GM23248 (cell line): ENCODE measurements around the gene ITSN2. TPM values are rescaled to one million over a fixed set of nuclear protein-coding genes. Genes with fewer than 3 reads are reported as not detected.

Source experiments
- DNase-seq: peaks from one replicate; pipeline ENCODE4 v3.0.0-alpha.2; 2015
- H2AFZ ChIP-seq: fragments of 200-600 bp; sonication (generic); 2 replicates; pipeline ENCODE4 v1.6.1; 2016; ENCODE audit warnings: antibody characterized with exemption
- H3F3A ChIP-seq: fragments of 200-600 bp; sonication (generic); 2 replicates; pipeline ENCODE4 v1.6.1; 2016; ENCODE audit warnings: mild to moderate bottlenecking, antibody characterized with exemption, mixed run types; ENCODE audit not compliant: insufficient read depth
- H3K27ac ChIP-seq: fragments of 200-600 bp; sonication (generic); 2 replicates; pipeline ENCODE4 v1.5.1; 2016; ENCODE audit warnings: mild to moderate bottlenecking
- H3K27me3 ChIP-seq: fragments of 200-600 bp; sonication (generic); replicated peaks from 2 replicates; pipeline ENCODE4 v1.6.1; 2016; ENCODE audit warnings: mild to moderate bottlenecking; ENCODE audit not compliant: insufficient read depth
- H3K36me3 ChIP-seq: fragments of 200-600 bp; sonication (generic); 2 replicates; pipeline ENCODE4 v1.6.1; 2016; ENCODE audit warnings: low read depth, mild to moderate bottlenecking
- H3K4me1 ChIP-seq: fragments of 200-600 bp; sonication (generic); 2 replicates; pipeline ENCODE4 v1.6.1; 2016; ENCODE audit warnings: mild to moderate bottlenecking; ENCODE audit not compliant: insufficient read depth
- H3K4me2 ChIP-seq: fragments of 200-600 bp; sonication (generic); one replicate; pipeline ENCODE4 v1.6.1; 2016; ENCODE audit warnings: mild to moderate bottlenecking; ENCODE audit not compliant: unreplicated experiment
- H3K4me3 ChIP-seq: fragments of 200-600 bp; sonication (generic); 2 replicates; pipeline ENCODE4 v1.5.1; 2016; ENCODE audit warnings: mild to moderate bottlenecking
- H3K79me2 ChIP-seq: fragments of 200-600 bp; sonication (generic); 2 replicates; pipeline ENCODE4 v1.6.1; 2016; ENCODE audit warnings: mild to moderate bottlenecking; ENCODE audit not compliant: insufficient read depth
- H3K9ac ChIP-seq: fragments of 200-600 bp; sonication (generic); 2 replicates; pipeline ENCODE4 v1.6.1; 2016; ENCODE audit warnings: mild to moderate bottlenecking
- H3K9me2 ChIP-seq: fragments of 200-600 bp; sonication (generic); 2 replicates; pipeline ENCODE4 v1.6.1; 2016; ENCODE audit warnings: mixed run types, mild to moderate bottlenecking, moderate library complexity; ENCODE audit not compliant: insufficient read depth
- H3K9me3 ChIP-seq: fragments of 200-600 bp; sonication (generic); one replicate; pipeline ENCODE4 v1.6.1; 2017; ENCODE audit warnings: low read depth
- H4K20me1 ChIP-seq: fragments of 200-600 bp; sonication (generic); 2 replicates; pipeline ENCODE4 v1.6.0; 2016; ENCODE audit not compliant: insufficient read depth
- EZH2 ChIP-seq: fragments of 200-600 bp; sonication (generic); IDR thresholded peaks from 2 replicates; pipeline ENCODE4 v1.6.1; 2018; ENCODE audit warnings: antibody characterized with exemption, mild to moderate bottlenecking; ENCODE audit not compliant: insufficient read depth, poor library complexity, severe bottlenecking
- EZH2phosphoT487 ChIP-seq: fragments of 200-600 bp; sonication (generic); IDR thresholded peaks from 2 replicates; pipeline ENCODE4 v1.6.1; 2018; ENCODE audit warnings: antibody characterized with exemption, moderate library complexity, mild to moderate bottlenecking, low read depth; ENCODE audit not compliant: insufficient read depth
- WGBS, 2 experiments: methylation state at CpG; one replicate each; pipeline ENCODE4 v1.1.6; 2015 to 2017; ENCODE audit warnings: low lambda C conversion rate in 2 of 2, low coverage in 1 of 2; ENCODE audit errors: missing lambda C conversion rate in 2 of 2; 5-methylcytosine and 5-hydroxymethylcytosine counted together
- in situ Hi-C: fragments of 300-500 bp; cut with MboI; formaldehyde crosslinking; loops from 2 replicates; pipeline ENCODE4 v1.15.0; 2020
- polyA plus RNA-seq: library from polyadenylated mRNA; unstranded; fragments of >200 nt; fragmentation: Nextera tagmentation; extraction: Ambion mirVana; gene quantifications from 2 replicates; pipeline ENCODE4 v1.2.1, GENCODE V29; 2016
- total RNA-seq: library from RNA; depleted of rRNA; stranded (reverse); fragments of >200 nt; shearing (Covaris generic); gene quantifications from 2 replicates; pipeline ENCODE4 v1.2.3, GENCODE V29; 2014

The ITSN2 gene
- total and polyA plus RNA-seq, 2 experiments from 2014 or later = 12.9 to 19.2 TPM

DNA sequence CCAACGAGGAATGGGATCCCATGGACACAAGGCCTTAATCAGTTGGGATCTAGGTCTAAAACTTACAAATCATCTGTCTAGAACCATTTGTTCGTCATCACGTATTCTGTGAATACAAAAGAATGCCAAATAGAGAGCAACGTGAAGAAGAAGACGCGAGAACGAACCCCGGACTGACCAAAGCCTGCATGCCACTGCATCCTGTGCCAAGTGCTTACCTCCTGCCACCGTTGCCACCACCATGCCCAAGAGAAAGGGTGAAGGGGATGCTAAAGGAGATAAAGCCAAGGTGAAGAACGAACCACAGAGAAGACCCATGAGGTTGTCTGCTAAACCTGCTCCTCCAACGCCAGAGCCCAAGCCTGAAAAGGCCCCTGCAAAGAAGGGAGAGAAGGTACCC is 30.2 kb downstream of the ITSN2 start:
- WGBS, 2 experiments = 88% methylated on average over 10 to 11 of the region's 11 CpGs
- Histone ChIP-seq H3K4me1 (no peaks in the 10 kb centered on the region), H3K36me3 (no peaks in the 10 kb centered on the region), H3K79me2 (peaks cover 57% of the 10 kb centered on the region), H3K27me3 (no peaks in the 10 kb centered on the region), H3K9me3 (no peaks in the 10 kb centered on the region), H3K9ac (no peak overlapping the region), H4K20me1 (peaks cover 9% of the 10 kb centered on the region; the same call in 1 of the 2 replicates), H2AFZ (no peak overlapping the region), H3K4me3 (no peak overlapping the region), H3K27ac (no peak overlapping the region), H3K4me2 (no peak overlapping the region), H3F3A (no peaks in the 10 kb centered on the region), H3K9me2 (no peaks in the 10 kb centered on the region)
- TF ChIP-seq EZH2 (no peak), EZH2phosphoT487 (no peak)
- no peak for DNase-seq
- in situ Hi-C loops = no loop called here

DNA sequence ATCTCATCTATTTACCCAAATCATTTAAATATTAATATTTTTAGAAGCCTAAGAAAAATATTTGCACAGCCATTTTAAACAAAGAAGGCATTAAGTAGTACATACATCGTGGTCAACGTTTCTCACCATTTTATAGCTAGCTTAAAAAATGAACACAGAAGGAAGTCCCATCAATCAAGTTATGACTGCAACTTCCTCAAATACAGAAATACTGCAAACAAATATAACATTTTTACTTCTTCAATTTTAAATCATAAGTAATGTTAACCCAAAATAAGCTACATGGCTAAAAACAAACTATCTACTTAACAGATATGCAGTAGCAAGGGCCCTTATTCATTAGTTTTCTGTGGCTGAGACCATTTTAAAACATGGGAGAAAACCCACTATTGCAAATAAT is 30.6 kb downstream of the ITSN2 start:
- H3K4me1 ChIP-seq = no peaks in the 10 kb centered on the region
- H3K9ac ChIP-seq = no peak overlapping the region
- no peaks in the 10 kb centered on the region for H3K36me3 ChIP-seq
- H3K79me2 ChIP-seq = peaks cover 55% of the 10 kb centered on the region
- H3K4me2 ChIP-seq = no peak overlapping the region
- no peak for DNase-seq
- TF ChIP-seq EZH2phosphoT487 = no peak
- no peak for TF ChIP-seq EZH2
- no peaks in the 10 kb centered on the region for H3K9me2 ChIP-seq
- H4K20me1 ChIP-seq = peaks cover 9% of the 10 kb centered on the region; the same call in 1 of the 2 replicates
- H3F3A ChIP-seq = no peaks in the 10 kb centered on the region
- in situ Hi-C loops = no loop called here
- H3K27ac ChIP-seq = no peak overlapping the region
- WGBS, 2 experiments = 95 to 97% methylated on average over 2 of the region's 2 CpGs
- H2AFZ ChIP-seq = no peak overlapping the region
- H3K27me3 ChIP-seq = no peaks in the 10 kb centered on the region
- no peaks in the 10 kb centered on the region for H3K9me3 ChIP-seq
- H3K4me3 ChIP-seq = no peak overlapping the region

DNA sequence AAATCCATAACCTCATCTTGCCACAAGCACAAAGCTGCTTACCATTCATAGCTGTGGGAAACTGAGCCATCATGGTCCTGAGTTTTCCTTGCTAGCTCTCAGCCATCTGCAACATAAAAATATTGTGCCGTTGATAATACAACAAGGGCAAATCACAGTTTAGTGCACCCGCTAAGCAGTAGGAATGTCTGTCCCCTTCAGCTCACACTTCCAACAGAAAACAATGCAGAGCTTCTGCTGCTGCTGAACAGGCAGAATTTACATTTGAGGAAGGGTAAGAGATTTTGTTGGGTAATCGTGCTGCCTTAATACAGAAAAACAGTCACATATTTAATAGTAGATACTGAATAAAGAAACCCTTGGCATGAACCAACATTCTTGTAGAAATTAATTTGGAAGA is 32.3 kb downstream of the ITSN2 start:
- TF ChIP-seq EZH2phosphoT487 = no peak
- no peak for TF ChIP-seq EZH2
- no peaks in the 10 kb centered on the region for H3K27me3 ChIP-seq
- peaks cover 48% of the 10 kb centered on the region for H3K79me2 ChIP-seq
- no peak overlapping the region for H3K9ac ChIP-seq
- no peaks in the 10 kb centered on the region for H3K4me1 ChIP-seq
- no peak overlapping the region for H3K27ac ChIP-seq
- DNase-seq = no peak
- H3K4me2 ChIP-seq = no peak overlapping the region
- no peaks in the 10 kb centered on the region for H3K36me3 ChIP-seq
- no peak overlapping the region for H2AFZ ChIP-seq
- in situ Hi-C loops = no loop called here
- no peaks in the 10 kb centered on the region for H3K9me2 ChIP-seq
- no peaks in the 10 kb centered on the region for H3K9me3 ChIP-seq
- peaks cover 6% of the 10 kb centered on the region; the same call in 1 of the 2 replicates for H4K20me1 ChIP-seq
- H3K4me3 ChIP-seq = no peak overlapping the region
- H3F3A ChIP-seq = no peaks in the 10 kb centered on the region
- 80 to 90% methylated on average over 3 of the region's 3 CpGs for WGBS, 2 experiments

DNA sequence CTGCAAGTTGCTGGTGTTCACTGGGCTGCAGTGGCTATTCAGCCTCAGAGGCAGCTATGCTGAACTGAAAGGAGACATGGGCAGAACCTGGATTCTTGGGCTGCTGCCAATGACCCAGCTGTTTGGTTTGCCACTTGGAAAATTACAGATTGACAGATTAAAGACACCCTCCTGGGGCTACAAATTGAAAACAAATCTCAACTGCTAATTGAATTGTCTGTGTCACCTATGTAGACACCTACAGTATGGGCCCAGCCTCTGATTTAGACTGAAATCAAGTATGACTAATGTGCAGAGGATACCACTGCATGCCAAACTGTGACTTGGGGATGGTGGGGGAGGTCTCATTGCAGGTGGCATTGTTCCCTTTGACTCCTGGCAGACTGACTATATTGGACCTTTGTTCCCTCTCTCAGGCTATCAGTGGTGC is 42.8 kb downstream of the ITSN2 start:
- H3K4me3 ChIP-seq = no peak overlapping the region
- no peak for TF ChIP-seq EZH2phosphoT487
- no peak for TF ChIP-seq EZH2
- H3K9ac ChIP-seq = no peak overlapping the region
- H3K79me2 ChIP-seq = peaks cover 7% of the 10 kb centered on the region; the same call in 1 of the 2 replicates
- no peaks in the 10 kb centered on the region for H3K36me3 ChIP-seq
- no peaks in the 10 kb centered on the region for H3K9me3 ChIP-seq
- no peaks in the 10 kb centered on the region for H3K9me2 ChIP-seq
- H4K20me1 ChIP-seq = 0 out of 2 replicates have a peak, but pooled peaks cover 5% of the 10 kb centered on the region
- H3K27me3 ChIP-seq = no peaks in the 10 kb centered on the region
- H3K27ac ChIP-seq = no peak overlapping the region
- H3K4me1 ChIP-seq = peaks cover 9% of the 10 kb centered on the region
- DNase-seq = no peak
- no peak overlapping the region for H2AFZ ChIP-seq
- in situ Hi-C loops = no loop called here
- H3F3A ChIP-seq = peaks cover 8% of the 10 kb centered on the region; the same call in 1 of the 2 replicates
- no peak overlapping the region for H3K4me2 ChIP-seq

DNA sequence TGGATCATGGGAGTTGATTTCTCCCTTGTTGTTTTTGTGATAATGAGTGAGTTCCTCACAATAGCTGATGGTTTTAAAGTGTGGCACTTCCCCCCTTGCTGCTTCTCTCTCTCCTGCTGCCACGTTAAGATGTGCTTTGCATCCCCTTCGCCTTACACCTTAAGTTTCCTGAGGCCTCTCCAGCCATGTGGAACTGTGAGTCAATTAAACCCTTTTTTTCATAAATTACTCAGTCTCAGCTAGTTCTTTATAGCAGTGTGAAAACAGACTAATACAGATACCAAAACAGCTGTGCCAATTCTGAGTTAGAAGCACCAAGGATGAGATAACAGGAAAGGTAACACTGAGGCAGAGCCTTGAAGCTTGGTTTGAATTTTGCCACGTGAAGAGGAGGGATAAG is 44.7 kb downstream of the ITSN2 start:
- no peaks in the 10 kb centered on the region for H3K27me3 ChIP-seq
- in situ Hi-C loops = no loop called here
- 0 out of 2 replicates have a peak, but pooled peaks cover 5% of the 10 kb centered on the region for H4K20me1 ChIP-seq
- no peak overlapping the region for H3K4me3 ChIP-seq
- H3K4me2 ChIP-seq = no peak overlapping the region
- no peak overlapping the region for H3K9ac ChIP-seq
- WGBS, 2 experiments = 95 to 97% methylated on average over 3 of the region's 3 CpGs
- H3K27ac ChIP-seq = no peak overlapping the region
- no peaks in the 10 kb centered on the region for H3K36me3 ChIP-seq
- H3F3A ChIP-seq = peaks cover 8% of the 10 kb centered on the region; the same call in 1 of the 2 replicates
- H3K4me1 ChIP-seq = peaks cover 9% of the 10 kb centered on the region
- peaks cover 7% of the 10 kb centered on the region; the same call in 1 of the 2 replicates for H3K79me2 ChIP-seq
- H3K9me2 ChIP-seq = no peaks in the 10 kb centered on the region
- no peak for TF ChIP-seq EZH2phosphoT487
- TF ChIP-seq EZH2 = no peak
- no peak for DNase-seq
- no peaks in the 10 kb centered on the region for H3K9me3 ChIP-seq
- H2AFZ ChIP-seq = no peak overlapping the region
